GM18907 (cell line): ENCODE data around the gene PNCK.

ENCODE experiments used
- ATAC-seq: cut with Tn5 transposase; IDR thresholded peaks from one replicate; pipeline ENCODE4 v1.9.1; 2021; ENCODE audit warnings: mild to moderate bottlenecking, moderate library complexity; ENCODE audit not compliant: unreplicated experiment

The PNCK gene

DNA sequence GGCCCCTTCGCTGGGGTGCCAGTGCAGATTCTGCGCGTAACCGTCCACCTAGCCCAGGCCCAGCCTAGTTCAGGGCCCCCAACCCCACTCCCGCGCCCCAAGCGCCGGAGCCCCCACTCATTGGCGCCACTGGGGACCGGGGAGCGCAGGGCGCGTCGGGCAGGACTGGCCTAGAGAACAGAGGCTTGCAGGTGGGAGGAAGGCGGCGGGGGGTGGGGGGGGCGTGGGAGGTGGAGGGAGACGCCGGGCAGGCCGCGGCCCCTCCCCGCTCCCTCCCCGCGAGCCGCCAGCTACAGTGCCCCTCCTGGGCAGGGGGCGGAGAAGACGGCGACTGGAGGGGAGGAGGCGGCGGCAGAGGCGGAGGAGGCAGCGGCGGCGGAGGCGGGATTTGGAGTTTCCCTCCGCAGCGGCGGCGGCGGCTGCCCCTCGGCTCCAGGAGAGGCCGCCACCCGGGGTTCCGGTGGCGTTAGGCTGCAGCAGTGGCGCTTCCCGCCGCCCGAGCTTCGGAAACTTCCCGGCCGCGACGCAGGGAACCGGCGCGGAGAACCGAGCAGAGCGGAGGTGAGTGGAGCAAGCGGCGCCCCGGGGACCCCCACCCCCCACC is 31.5 kb downstream of the PNCK start:
- ATAC-seq, result no peak

DNA sequence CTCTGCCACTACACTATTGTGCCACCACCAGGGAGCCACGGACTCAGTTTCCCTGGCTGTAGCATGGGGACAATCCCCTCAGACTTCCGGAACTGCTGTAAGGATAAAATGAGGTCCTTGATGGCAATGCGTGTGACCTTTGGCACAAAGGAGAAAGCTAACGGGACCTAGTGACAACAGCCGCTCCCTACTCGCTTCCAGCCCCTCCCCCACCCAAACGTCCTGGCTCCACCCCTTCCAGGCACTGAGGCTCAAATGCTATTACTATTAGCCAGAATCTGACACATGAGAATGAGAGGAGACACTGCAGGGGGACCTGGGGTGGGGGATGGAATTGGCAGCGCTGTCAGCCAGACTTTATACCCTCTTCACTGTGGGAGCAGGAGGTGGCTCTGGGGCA is 32.0 kb downstream of the PNCK start:
- no peak for ATAC-seq

GRCh38 chrX:153640736-153641575 is 32.7 kb downstream of the PNCK start:
- no peak for ATAC-seq

GRCh38 chrX:153640045-153640686 is 33.4 kb downstream of the PNCK start:
- no peak for ATAC-seq

GRCh38 chrX:153639177-153640044 is 34.2 kb downstream of the PNCK start:
- no peak for ATAC-seq

DNA sequence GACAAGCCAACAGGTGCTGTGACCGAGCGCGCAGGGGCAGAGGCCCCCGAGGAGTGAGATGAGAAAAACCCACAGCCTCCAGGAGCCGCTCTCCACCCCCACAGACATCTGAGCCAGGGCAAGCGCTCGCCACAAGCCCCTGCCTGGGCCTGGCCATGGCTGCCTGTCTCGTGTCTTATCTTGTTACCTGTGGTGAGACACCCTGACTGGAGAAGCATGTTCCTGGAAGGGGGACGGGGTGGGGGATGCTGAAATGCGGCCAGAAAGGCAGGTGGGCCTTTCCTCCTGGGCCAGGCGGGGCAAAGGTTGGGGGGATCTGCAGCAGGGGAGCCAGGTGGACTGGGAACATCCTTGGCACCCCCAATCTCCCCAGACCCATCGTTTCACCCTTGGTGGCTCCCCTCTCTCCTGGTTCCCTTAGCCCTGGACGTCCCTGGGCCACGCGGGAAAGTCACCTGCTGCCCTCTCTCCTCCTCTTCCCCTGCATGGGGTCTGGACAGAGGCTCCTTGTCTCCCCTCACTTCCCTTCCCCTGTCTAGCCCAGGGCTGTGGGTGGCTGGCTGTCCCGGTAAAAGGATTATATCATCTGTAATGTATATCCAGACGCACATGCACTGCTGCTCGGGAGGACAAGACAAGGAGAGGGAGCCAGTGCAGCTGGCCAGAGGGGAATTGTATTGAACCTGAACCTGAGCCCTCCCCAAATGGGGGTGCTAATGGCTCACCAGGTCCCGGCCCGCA is 35.0 kb downstream of the PNCK start:
- ATAC-seq, result no peak

DNA sequence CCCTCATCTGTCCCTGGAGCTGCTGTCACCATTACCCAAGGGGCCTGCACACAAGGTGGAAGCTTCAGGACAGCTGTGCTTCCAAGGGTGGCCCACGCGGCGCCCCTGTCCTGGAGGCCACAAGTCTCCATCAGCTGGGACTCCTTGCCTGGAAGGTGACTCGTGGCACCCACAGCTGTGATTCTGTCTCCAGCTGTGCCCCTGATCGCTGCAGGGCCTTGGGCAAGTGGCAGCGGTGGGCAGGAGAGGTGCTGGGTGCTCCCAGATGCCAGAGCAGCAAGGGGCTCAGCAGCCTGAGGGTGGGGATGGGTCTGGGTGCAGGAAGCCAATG is 35.6 kb downstream of the PNCK start:
- no peak for ATAC-seq

DNA sequence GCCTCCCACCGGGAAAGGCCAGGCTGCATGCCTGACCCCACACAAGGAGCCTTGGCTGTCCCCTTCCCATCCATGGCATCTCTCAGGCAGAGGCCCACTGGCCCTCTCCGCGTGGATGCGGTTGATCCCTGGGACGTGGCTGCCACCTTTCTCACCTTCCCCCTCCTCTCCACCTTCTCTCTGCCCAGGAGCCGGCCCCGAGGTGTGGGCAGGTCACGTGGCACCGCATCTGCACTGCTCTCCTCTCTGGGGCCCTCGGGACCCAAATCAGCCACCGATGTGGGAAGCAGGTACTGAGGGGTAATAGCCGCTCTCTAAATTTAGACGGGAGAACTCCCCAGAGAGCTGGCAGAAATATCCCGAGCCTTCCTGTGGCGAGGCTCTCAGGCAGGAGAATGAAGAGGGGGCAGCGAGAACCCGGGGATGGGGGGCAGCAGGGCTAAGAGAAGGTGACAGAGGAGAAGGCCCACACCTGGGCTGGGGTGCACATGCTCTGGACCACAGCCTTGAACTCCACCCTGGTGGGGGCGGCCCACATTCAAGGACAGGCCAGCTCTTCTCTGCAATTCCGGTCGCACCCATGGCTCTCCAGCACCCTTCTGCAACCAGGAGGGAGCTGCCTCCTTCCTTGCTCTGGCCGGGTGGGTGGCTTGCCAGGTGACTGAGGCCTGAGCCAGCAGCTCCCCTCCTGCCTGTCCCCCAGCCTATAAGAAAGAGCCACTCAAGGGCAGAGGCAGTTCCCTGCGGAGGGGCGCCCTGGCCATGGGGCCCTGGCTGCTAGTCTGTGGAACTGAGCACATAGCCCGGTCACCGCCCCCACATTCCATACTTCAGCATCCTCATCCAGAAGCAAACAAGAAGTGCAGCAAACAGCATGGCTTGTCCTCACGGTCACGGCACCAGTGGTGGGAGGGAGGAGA is 36.2 kb downstream of the PNCK start:
- no peak for ATAC-seq

DNA sequence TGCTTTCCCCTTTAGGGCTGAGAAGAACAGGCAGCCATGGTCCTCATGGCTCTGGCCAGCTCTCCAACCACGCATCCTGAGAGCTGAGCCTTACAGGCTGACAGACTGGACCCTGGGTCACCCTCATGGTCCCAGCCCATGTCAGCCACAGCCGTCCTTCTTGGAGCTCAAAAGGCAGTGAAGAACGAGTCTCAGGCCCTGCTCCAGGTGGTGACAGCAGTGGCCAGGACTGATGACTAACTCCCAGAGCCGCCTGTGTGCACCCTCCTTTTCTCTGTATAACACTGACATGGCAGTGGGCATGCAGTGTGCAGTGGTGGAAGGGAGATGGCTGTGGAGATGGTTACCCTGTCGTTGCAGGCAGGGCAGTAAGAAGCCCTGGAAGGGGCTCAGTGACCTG is 36.9 kb downstream of the PNCK start:
- no peak for ATAC-seq

DNA sequence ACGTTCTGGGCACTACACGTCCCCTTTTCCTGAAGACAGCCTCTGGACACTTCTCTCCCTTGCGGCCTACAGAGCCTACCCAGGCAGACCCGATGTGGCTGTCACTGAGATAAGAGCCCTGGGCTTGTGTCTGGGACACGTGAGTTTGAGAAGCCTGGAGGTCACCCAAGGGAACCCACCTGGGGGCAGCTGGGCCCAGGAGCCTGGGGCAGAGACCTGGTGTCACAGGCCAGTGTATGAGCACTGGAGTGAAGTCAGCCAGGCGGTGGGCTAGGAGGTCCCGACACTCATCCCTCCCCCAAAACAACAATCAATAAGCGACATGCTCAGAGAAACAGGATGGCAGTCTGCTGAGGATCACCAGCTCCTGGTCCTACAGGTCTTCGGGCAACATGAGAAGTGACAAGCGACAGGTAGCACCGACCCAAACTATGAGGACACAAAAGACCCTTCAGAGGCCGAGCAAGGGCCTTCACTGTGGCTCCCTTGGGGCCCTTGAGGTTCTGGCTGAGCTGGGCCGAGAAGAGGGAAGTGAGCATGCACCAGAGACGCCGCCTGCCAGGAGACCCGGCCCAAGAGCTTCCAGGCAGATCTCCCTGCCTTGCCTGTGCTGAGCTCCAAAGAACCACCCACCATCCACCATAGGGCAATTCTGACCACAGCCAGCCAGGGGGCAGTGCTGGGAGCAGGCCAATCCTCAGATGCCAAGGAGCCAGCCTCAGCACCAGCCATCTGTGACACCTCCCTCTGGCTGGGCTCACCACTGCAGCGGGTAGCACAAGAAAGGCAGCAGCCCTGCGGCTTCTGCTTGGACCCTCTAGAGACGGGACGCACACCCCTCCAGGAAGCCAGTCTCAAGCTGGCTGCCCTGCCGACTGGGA is 37.6 kb downstream of the PNCK start:
- ATAC-seq, result no peak

DNA sequence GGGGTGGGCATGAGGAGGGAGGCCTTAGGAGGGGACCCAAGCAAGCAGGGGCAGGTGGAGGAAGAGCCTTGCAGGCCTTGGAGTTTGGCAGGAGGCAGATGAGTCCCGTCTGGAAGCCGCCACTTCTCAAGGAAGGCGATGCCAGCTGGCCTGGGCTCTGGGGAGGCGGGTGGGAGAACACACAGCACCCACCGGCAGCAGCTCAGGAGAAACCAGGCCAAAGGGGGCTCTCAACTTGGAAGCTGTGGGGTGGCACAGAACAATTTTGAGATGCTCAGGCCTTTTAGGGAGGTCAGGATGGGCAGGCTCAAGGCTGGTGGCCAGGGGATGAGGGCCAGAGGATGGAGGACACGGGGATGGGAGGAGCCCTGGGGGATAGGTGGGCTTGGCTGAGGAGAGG is 38.2 kb downstream of the PNCK start:
- ATAC-seq, result no peak

- no peak for ATAC-seq
Observed at GRCh38 chrX:153634832-153635231, 38.8 kb downstream of the PNCK start.

GRCh38 chrX:153634236-153634635 is 39.4 kb downstream of the PNCK start:
- no peak for ATAC-seq

GRCh38 chrX:153633607-153634180 is 39.9 kb downstream of the PNCK start:
- no peak for ATAC-seq

GRCh38 chrX:153633048-153633447 is 40.6 kb downstream of the PNCK start:
- no peak for ATAC-seq

- no peak for ATAC-seq
Observed at GRCh38 chrX:153632595-153632946, 41.0 kb downstream of the PNCK start.

- ATAC-seq, result no peak
Observed at GRCh38 chrX:153631907-153632594, 41.6 kb downstream of the PNCK start.

- ATAC-seq, result no peak
Observed at GRCh38 chrX:153631346-153631745, 42.3 kb downstream of the PNCK start.
